DMS 273 treated with DMSO at 0.1 percent for 48 hours (cell line): ENCODE results near the gene BABAM2.
"Not testable (repeated sequence)": the region's sequence is repeated elsewhere in the genome, so short reads cannot be mapped to it uniquely, and the experiment has no call there.

Source experiments
- DNase-seq: peaks from one replicate; lab custom pipeline; 2025; lab: John Stamatoyannopoulos, UW

Gene BABAM2

DNA sequence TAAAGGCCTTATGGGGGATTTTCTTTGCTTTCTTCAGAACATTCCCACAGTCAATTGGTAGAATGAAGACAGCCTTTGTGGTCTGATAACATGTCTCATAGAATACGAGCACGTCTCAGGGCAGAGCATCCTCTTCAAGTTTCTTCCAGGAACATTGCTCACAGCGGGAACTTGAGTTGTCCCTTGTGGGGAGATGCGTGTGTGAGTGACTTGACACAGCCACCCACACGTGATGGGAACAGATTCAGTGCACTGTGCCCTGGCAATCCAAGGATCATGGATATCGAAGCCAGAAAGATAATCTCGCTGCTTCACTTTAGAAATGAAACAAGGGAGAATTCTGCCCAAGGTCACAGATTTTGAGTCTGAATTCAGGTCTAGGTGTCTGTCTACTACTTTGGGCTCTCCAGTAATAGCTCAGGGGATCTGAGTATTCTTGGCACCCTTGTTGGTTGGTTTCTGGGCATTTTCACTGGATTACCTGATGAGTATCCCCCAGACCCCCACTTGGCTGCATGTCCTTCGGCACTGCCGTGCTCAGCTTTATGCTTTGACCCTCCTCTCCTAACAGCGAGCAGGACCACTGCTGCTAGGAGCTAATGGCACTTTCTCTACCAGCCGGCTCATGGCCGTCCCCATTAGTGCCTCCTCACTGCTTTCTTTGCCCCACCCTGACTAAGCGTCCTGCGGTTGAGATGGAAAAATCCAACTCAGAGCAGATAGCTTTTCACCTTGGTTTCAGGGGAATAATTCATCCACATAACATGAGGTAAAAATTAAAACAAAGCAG, 426.2 kb downstream of the BABAM2 start:
- no peak for DNase-seq

DNA sequence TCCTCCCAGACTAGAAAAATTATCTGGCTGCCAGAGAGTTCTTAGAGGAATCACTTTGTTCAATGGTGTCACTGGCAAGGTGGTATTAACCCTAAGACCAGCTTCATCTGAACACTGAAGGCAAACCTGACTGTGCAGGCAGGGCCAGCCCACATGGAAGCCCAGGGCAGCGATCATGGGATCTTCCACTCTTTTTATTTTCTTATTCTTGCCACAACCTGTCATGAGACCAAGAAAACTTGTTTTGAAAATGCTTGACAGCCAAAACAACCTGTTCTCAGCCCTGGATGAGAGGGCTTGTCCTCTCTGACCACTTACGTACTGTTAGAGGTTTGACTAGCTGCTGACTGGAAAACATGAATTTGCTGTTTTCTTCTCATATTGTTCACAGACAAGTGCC, 426.9 kb downstream of the BABAM2 start:
- no peak for DNase-seq

DNA sequence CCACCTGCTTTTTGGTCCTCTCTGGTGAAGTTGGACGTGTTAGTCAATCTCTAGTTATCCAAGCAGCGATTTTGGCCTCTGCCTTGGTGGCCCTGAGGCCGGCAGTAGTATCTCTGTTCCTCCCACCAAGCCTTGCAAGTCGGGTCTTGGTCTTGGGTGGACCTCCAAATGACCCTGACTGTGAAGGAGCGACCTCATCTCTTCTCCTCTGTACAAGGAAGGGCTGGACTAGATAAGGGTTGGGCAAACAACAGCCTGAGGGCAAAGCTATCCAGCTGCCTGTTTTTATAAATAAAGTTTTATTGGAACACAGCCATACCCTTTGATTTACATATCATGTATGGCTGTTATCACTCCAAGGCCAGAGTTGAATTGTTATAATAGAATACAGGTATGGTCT, 427.5 kb downstream of the BABAM2 start:
- DNase-seq, result no peak

DNA sequence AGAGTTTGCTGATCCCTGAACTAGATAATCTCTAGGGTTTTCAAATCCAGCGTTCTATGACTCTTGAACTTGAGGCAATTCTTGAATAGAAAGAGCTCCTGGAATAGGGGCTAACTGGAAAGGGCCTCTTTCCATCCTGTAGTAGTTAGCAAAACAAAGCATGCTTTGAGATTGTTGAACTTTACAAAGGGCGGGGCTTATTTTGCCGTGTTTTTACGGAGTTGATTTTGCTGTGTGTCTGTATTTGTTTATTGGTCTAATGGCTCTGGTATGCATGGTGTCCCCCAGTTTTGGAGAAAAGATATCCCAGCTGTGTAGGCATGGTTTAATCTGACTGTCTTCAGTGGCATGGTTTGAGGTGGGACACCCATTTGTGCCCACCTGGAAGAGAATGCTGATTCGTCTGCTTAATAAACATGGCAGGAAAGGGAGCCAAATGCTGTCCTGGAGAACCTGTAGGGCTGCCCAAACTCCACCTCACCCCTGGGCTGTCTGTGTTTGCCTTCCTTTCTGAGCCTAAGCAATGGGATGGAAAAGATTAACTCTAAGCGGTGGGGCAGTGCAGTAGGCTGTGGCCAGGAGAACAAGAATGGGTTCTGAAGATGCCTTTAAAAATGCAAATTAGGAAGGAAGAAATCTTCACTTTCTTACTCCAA, 428.1 kb downstream of the BABAM2 start:
- DNase-seq, result no peak

DNA sequence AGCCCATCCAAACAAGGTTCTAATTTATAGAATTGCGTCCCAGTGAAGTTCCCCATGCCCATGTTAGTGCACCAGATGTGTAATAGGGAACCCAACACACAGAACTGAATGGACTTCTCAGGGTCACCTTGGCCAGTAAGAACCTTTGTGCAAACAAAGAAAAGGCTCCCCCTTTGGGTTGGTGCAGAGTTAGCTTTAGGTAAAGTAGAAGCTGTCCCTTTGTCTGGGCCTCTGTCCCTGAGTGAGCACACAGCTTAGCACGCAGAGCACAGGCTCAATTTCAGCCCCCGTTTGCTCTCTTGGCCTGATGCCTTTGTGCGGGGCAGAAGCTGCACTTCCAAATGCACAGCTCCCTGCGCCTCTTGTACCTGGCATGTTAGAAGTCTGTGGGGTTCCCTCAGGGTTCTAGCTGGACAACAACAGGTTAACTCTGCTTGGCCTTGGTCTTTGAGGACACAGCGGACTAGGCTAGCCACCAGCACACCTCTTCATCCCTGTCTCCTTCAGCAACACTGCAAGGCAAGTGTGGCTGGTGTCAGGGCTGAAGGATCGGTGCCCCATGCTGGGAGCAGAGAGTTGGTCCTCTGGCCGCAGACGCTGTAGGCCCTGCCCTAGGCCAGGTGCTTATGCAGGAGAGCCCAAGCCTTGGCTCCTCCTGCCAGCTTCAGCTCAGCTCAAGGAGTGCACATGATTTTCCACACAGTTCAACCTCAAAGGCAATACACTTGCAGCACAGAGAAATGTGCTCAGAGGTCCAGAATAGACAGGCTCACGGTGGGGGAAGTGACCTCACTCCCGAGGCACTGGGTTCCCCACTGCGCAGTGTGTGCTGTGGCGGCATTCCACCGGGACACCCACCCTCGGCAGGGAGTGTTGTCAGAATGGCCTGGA, 428.8 kb downstream of the BABAM2 start:
- no peak for DNase-seq

DNA sequence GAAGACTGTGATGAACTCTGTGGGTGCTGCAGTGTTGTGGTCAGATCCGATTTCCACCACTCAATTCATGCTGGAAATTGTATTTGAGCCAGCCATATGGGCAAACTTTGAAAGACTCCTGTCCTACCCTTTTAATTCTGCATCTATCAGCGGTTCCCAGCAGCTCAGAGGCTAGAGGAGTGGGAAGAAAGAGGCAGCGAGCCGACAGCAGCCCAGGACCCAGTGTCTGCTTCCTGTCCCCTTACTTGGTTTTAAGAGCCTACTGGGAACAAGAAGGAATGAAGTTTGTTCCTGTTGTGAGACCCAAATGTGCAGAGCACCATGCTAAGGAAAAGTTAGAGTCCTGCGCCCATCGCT, 429.5 kb downstream of the BABAM2 start:
- no peak for DNase-seq

DNA sequence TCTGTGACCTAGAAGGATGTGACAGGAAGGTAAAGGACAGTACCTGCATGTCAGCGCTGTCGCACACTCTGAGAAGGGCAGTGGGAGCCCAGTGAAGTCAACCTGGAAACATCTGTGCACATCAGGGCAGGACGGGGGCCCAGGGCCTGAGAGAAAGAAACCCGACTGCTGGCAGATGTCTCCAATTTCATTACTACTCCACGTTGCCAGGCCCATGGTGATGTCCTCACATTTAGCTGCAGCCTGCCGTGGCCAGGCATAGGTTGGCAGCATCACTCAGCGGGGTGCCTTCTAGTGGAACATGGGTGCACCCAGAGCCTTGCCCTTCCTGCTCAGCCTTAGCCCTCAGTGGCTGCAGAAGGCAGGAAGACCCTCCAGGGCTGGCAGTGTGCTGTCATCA, 429.8 kb downstream of the BABAM2 start:
- no peak for DNase-seq

DNA sequence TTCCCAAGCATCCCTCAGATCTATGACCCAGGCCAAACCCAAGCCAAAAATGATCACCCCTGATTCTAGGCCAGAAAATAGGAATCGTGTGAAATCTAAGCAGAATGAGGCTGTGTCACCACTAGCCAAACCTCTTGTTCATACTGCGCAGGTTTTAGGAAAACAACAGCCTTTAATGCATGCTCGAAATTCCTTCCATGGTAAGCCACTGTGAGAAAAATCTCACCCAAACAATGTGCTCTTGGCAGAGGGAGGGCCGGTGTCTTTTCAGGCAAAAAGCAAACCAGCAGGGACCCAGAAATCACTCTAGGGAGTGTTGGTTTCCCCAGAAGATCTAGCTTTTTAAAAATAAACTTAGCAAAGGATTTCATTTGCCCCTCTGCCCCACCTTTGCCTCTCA, 430.9 kb downstream of the BABAM2 start:
- no peak for DNase-seq

DNA sequence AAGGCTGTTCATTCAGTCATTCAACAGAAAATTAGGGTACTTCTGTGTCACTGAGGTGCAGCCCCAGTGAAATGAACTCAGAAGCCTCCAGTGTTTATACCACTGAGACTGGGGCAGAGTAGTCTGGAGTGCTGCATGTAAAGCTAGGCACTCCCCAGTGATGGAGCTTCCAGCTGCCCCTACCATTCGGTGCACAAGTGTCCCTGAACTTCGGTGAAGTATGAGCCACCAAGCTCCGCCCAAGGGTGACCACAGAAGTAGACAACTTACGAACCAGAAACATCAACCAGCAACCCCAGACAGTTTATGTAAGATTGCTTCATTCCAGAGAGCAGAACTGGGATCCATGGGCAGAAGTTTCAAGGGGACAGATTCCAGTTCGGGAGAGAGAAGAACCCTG, 431.5 kb downstream of the BABAM2 start:
- DNase-seq, result no peak

DNA sequence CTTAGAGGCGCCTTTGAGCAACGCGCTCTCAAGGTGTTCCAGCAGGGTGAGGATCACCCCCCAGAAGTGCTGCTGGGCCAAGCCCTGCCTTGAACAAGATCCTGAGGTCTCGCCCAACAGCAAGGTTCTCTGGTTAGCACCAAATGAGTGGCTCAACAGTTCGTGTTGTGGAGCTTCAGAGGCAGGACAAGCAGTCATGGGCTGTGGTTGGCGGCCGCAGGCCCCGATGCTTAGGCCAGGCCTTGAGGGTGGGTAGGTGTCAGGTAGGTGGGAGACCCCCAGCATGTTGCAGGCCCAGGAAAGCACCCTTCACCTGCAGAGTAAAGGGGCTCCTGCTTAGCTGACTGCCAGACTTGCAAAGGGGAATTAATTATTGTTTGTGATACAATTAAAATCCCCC, 431.9 kb downstream of the BABAM2 start:
- DNase-seq, result no peak

DNA sequence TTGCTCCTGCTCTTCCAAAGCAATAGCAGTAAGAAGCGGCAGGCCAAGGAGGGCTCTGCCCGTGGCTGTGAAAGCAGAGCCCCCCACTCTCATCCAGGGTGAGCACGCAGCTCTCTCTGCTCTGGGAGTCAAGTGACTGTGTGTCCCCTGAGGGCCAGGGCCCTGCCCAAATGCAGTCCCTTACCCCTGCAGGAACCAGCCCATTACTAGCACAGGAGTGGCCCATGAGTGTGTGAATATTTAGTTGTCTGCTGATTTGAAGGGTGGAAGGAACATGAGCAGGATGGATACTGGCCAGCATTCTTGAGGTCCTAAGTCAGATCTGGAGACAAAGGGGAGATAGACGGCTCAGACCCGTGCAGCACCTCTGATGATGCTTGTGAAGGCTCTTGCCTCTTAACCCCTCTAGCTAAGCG, 432.5 kb downstream of the BABAM2 start:
- no peak for DNase-seq

DNA sequence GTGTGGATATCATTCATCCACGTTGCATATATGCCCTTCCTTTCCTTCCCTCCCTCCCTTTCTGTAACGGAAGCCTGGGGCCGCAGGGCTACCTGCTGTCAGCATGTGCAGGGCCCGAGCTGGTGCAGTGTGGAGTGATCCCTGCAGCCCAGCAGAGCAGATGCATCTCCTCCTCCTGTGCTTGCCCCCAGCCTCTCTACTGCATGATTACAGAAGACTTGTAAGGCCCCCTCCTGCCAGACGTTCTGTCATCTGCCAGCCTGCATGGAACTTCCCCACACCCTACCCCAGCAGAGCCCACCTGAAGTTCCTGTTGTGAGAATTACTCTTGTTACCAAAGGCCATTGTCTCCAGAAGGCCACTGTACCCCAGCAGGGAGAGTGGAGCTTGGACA, 434.6 kb downstream of the BABAM2 start:
- peak; percentile 65 for DNase-seq

DNA sequence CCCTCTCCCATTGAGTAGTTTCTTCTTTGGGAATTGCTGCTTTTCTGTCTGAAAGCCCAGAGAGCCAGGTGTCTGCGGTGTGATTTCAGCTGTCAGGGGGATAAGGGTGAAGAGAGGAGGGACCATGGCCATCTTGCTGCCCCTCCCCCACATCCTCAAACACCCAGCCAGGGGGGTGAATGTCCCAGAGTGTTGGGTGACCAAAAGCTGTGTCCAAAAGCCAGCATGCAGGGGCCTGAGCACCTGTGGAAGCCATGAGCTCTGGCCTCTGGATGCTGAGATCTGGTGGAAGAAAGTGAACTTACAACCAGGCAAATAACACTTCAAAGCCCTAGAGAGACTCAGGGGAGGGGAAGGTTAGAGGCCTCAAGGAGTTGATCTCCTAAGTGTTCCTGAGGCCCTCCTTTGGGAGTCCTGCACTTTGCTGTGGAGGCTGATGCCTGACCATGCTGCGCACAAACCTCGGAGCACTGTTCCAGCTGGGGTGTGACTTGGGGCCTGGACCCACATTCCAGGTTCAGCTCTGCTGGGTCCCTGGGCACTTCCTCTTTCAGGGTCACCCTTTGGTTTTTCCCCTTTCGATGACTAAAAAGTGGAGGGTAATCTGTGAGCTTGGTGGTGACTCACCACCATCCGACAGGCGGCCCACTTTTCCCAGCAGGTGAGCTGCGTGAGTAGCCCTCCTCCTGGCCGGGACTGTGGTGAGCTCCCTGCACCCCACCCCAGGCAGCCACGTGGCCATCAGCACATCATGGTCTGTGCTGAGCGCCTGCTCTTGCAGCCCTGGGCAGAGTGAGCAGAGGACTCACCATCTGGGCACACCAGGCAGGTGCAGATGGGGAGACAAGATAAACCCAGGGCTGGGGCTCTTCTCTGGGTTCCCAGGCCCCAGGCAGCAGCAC, 435.3 kb downstream of the BABAM2 start:
- peak; percentile 69 for DNase-seq

DNA sequence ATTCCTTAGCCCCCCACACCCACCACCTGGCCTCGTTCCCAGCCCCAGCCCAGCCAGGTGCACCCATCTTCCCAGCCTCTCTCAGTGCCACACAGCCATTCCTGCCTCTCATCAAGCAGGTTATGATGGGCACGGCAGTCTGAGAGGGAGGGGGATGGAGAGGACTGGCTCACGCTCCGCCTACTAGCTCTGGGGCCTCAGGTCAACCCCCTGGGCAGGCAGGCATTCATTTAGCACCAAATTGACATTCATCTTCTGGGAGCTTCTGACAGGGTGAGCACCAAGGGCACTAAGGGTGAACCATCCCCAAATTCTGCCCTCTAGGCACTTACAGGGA, 435.9 kb downstream of the BABAM2 start:
- DNase-seq, result no peak

DNA sequence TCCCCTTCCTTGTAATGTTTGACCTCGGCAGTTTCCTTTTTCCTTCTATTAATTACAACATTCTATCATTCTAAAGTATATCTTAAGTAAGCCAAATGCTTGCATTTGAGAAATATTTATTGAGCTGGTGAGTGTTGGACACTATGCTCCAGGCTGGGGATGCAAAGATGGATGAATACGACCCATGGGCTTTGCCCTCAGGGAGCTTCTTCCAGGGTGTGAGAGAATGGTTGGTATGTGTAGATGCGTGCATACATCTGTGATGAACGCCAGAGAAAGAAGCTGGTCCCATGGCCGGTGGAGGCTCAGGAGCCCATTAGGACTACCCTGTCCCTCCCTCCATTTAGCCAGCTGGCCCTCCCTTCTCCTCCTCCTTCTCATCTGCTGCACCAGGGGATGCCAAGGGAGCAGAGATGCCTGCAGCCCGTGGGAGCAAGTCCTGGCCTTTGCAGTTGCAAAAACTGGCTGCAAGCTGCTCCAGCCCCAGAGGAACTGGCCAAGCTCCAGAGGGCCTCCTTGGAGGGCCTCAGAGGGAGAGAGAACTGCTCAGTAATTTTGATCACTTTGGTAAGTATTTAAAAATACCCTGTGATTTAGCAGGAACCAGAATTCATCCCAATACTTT, 436.5 kb downstream of the BABAM2 start:
- peak; percentile 66 for DNase-seq

DNA sequence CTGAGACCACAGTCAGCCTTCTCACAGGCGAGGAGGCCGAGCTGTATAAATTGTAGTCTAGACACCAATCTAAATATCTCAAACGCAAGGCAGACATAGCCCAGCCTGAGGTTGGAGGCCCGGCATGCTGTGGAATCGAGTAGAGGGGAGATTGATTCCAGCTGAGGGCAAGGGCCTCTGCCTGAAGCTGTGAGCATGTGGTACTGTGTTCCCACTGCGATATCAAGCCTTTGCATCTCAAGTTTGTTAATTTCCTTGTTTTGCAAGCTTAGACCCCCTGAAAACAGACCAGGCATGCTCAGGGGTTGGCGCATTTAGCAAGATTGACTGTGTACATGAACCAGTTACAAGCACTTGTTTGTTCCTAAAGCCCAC, 437.0 kb downstream of the BABAM2 start:
- no peak for DNase-seq

DNA sequence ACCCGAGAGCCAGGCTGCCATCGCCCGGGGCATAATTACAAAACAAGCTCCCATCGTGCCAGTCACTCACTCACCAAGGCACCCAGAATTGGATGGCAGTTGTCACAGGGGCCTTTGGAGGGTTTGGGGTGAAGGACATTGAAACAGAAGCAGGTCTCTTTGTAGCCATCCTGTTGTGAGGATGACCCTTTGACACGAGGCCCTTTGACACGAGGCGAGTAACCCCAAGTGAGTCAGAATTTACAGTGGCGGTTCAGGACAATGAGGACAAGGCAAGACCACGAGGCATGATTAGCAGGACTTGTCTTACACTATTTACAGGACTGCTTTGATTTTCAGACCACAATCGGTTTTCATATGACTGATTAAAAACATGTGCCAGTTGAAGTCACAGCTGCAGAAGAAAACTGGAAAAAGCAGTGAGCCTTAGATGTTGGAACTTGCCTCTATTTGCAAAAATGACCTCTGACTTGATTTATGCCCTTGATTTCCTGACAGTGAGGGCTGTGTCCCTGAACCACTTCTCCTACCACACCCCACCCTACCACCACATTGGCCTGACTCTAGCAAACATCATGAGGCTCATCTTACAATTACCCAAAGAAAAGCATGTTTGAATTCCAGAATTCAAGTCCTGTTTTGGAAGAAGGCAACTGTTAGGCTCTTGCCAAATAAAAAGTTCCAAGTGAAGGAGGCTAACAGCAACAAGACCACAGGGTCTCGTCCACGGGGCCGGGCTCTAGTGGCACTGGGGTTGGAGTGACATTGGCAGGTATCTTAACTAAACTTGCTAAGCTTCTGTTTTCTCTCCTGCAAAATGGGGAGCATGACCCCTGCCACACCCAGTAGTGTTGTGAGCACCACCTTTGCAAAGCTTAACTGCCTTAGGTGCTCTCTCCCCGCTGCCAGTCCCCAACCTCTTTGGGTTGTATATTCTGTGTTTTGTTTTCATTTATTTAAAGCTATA, 437.7 kb downstream of the BABAM2 start:
- no peak for DNase-seq

DNA sequence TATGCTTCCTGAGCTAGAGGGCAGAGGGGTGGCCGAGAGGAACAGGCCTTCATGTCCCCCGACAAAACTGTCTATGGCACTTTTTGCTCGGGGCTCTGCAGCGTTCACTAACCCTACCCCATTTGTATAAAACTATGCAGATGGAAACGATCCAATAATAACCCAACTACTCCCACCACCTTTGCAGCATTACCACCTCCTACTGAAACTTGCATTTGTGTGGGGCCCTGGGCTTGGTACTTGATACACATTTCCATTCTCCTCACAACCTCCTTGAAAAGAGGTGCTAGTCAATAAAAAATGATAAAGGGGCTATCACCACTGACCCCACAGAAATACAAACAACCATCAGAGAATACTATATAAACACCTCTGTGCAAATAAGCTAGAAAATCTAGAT, 438.7 kb downstream of the BABAM2 start:
- DNase-seq, result no peak

DNA sequence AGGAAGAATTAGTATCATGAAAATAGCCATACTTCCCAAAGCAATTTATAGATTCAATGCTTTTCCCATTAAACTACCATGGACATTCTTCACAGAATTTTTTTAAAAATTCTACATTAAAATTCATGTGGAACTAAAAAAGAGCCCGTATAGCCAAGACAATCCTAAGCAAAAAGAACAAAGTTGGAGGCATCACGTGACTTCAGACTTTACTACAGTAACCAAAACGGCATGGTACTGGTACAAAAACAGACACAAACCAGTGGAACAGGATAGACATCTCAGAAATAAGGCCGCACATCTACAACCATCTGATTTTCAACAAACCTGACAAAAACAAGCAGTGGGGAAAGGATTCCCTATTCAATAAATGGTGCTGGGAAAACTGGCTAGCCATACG, 440.2 kb downstream of the BABAM2 start:
- DNase-seq, result not testable (repeated sequence)

DNA sequence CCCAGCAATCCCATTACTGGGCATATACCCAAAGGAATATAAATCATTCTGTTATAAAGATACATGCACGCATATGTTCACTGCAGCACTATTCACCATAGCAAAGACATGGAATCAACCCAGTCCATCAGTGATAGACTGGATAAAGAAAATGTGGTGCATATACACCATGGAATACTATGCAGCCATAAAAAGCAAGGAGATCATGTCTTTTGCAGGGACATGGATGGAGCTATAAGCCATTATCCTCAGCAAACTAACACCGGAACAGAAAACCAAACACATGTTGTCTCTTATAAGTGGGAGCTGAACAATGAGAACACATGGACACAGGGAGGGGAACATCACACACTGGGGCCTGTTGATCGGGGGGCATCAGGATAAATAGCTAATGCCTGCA, 441.3 kb downstream of the BABAM2 start:
- not testable (repeated sequence) for DNase-seq
